ENCODE data around the gene ZSCAN22. TPM values are rescaled to one million over a fixed set of nuclear protein-coding genes. Genes with fewer than 3 reads are reported as not detected.

The ZSCAN22 gene
- total and polyA plus RNA-seq, 2 of the 13 experiments (the other 11 are each of a cell fraction or from before 2014, with no cell fraction given) = 2.5 to 3.5 TPM

GRCh38 chr19:58326914-58327726, at the start of gene ZSCAN22 (continued):
- TF ChIP-seq, protein P1, sequence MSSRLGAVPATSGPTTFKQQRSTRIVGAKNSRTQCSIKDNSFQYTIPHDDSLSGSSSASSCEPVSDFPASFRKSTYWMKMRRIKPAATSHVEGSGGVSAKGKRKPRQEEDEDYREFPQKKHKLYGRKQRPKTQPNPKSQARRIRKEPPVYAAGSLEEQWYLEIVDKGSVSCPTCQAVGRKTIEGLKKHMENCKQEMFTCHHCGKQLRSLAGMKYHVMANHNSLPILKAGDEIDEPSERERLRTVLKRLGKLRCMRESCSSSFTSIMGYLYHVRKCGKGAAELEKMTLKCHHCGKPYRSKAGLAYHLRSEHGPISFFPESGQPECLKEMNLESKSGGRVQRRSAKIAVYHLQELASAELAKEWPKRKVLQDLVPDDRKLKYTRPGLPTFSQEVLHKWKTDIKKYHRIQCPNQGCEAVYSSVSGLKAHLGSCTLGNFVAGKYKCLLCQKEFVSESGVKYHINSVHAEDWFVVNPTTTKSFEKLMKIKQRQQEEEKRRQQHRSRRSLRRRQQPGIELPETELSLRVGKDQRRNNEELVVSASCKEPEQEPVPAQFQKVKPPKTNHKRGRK (CRISPR knock-in tag; IDR thresholded peaks at IDR 0.05) = 0 out of 2 replicates have a peak, but pooled peaks have one; percentile 71
- peak; percentile 87 for TF ChIP-seq ZNF639 (CRISPR knock-in tag; conservative IDR thresholded peaks at IDR 0.05)
- TF ChIP-seq FOXC1 (CRISPR knock-in tag; IDR thresholded peaks at IDR 0.05; ENCODE audit: borderline replicate concordance) = peak; percentile 64; the same call in 1 of the 2 replicates
- TF ChIP-seq ZBTB34 (CRISPR knock-in tag; IDR thresholded peaks at IDR 0.05) = 0 out of 2 replicates have a peak, but pooled peaks have one; percentile 16
- peak; percentile 65; the same call in 1 of the 2 replicates for TF ChIP-seq RFX5 (IDR thresholded peaks at IDR 0.05; ENCODE audit: low read depth, low read length)
- no peak for TF ChIP-seq ZNF121 (CRISPR knock-in tag; IDR thresholded peaks at IDR 0.05)
- no peak for TF ChIP-seq ZBTB33 (CRISPR knock-in tag; IDR thresholded peaks at IDR 0.05)
- peak; percentile 41; the same call in 1 of the 2 replicates for TF ChIP-seq ZNF281 (CRISPR knock-in tag; IDR thresholded peaks at IDR 0.05; ENCODE audit: borderline replicate concordance)
- TF ChIP-seq GABPA (IDR thresholded peaks at IDR 0.05; ENCODE audit: low read depth, low read length) = peak; percentile 88
- peak; percentile 96 for TF ChIP-seq GABPA (CRISPR knock-in tag; IDR thresholded peaks at IDR 0.05; ENCODE audit: low read depth)
- TF ChIP-seq ZNF30 (CRISPR knock-in tag; IDR thresholded peaks at IDR 0.05) = no peak
- no peak for TF ChIP-seq HMGA1 (CRISPR knock-in tag; conservative IDR thresholded peaks at IDR 0.05)
- peak in 1 of 2 experiments; percentile 57; a peak in 2 of 4 replicates for TF ChIP-seq ATF4 (CRISPR knock-in tag; IDR thresholded peaks at IDR 0.05)
- TF ChIP-seq SRSF1 (optimal IDR thresholded peaks at IDR 0.05; ENCODE audit: low read depth, low read length) = no peak
- peak; percentile 93 for TF ChIP-seq SAP130 (CRISPR knock-in tag; IDR thresholded peaks at IDR 0.05; ENCODE audit: low read depth)
- peak; percentile 21 for TF ChIP-seq SKI (IDR thresholded peaks at IDR 0.05; ENCODE audit: partially characterized antibody)
- no peak for TF ChIP-seq CCAR2 (optimal IDR thresholded peaks at IDR 0.05; ENCODE audit: low read depth, low read length)
- 0 out of 2 replicates have a peak, but pooled peaks have one; percentile 50 for TF ChIP-seq ZNF562 (CRISPR knock-in tag; IDR thresholded peaks at IDR 0.05; ENCODE audit: borderline replicate concordance)
